GM19467 (cell line): ENCODE data around the gene C10orf95.
"Not testable (repeated sequence)": the region's sequence is repeated elsewhere in the genome, so short reads cannot be mapped to it uniquely, and the experiment has no call there.

ENCODE experiments used
- ATAC-seq: cut with Tn5 transposase; IDR thresholded peaks from one replicate; pipeline ENCODE4 v1.9.1; 2021; ENCODE audit warnings: mild to moderate bottlenecking, moderate library complexity; ENCODE audit not compliant: unreplicated experiment

Gene C10orf95

DNA sequence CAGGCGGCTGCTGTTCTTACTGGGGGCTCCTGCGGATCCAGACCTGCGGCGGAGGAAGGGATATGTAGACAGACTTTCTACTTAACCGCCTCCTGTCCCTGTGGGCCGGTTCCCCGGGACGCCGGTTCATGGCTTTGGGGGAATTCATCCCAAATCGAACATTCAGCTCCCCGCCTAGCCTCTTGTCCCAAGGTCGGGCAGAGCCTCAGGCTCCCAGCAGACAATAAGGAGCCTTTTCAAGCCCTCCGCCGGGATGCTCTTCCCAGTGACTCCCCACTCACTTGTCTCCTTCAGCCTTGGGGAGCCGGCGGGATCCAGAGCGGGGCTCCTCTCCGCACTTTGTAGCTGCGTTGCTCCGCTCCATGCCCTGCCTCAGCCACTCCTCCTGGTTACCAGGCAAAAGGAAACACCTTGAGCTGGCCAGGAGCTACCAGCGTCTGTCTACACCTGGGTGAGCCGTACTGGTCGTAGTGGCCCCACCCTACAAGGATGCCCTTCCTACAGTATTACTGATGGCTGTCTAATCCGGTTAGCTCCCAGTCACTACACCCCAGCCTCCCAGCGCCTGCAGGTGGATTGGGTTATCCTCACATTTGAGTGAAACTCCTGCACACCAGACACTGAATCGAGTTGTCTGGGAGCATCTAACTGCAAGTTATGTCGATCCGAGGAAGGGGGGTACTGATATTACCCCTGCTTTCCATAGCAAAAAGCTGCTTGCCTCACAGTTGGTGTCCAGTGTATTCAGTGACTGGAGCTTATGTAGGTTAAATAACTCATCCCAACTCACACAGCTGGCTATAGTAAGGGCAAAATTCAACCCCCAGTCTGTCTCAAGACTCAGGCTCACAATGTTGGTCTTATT, at the start of gene C10orf95:
TSS of gene C10orf95 (minus strand) at position 439 of the 865 bp plus-strand sequence. CDS start 450 bp downstream, outside the sequence.
- no peak for ATAC-seq

DNA sequence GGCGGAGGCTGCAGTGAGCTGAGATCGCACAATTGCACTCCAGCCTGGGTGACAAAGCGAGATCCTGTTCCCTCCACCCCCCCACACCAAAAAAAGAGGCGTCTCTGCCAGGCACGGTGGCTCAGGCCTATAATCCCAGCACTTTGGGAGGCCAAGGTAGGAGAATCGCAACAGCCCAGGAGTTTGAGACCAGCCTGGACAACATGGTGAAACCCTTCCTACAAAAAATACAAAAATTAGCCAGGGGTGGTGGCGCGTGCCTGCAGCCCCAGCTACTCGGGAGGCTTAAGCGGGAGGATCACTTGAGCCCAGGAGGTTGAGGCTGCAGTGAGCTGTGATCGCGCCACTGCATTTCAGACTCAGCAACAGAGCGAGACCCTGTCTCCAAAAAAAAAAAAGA, 49.3 kb upstream of the C10orf95 start:
- not testable (repeated sequence) for ATAC-seq

DNA sequence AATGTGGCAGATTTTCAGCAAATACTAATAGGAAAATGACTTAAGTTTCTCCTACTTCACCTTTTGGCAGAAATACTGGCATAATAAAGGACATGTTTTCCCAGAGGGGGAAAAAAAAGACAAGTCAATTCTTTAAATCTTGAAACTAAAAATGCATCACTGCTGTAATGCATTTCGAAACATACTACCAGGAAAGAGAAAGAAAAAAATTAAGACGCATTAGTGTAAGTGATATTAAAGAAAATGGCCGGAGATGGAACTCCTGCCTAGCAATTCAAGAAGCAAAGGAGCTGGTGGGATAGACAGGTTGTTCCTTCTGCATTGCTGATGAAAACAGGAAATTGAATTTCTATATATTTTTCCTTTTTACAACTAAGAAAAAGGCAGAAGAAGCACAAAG, 48.0 kb upstream of the C10orf95 start:
- no peak for ATAC-seq

- no peak for ATAC-seq
Measured at GRCh38 chr10:102497545-102497944, 46.2 kb upstream of the C10orf95 start.

DNA sequence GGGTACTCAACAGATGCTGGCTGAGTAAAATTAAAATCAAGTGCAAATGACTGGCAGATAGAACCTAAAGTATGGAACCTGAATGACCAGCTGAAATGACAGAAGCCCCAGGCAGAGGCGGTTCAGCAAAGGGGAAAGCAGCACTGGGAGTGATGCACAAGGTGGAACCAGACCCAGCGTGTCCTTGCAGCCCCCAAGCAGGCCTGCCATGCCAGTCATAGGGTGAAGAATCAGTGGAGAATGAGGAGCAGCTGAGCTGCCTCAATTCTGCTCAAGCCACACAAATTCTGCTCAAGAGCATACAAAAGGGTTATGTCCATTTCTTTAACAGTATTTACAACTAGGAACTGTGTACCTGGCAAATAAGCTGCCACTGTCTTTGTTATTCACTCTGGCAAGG, 42.4 kb upstream of the C10orf95 start:
- no peak for ATAC-seq

DNA sequence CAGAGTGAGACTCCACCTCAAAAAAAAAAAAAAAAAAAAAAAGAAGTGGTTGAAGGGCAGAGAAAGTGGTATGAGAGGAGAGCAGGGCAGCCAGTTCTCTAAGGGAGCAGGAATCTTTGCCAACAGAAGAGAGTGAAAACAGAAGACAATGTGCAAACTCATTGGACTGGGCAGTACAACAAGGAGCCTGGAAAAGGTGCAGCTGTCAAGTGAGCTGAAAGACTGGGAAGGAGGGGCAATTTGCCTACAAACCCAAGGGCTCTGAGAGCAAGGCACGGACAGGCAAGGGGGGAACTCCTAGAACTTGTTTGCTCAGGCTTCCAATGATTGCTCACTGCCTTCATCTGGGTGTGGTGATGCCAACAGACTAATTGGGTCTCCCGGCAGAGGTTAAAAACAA, 41.6 kb upstream of the C10orf95 start:
- no peak for ATAC-seq

- no peak for ATAC-seq
Measured at GRCh38 chr10:102492344-102492939, 41.1 kb upstream of the C10orf95 start.

- ATAC-seq, result no peak
Measured at GRCh38 chr10:102491136-102491535, 39.8 kb upstream of the C10orf95 start.

GRCh38 chr10:102485093-102485784, 33.9 kb upstream of the C10orf95 start:
- ATAC-seq, result no peak

DNA sequence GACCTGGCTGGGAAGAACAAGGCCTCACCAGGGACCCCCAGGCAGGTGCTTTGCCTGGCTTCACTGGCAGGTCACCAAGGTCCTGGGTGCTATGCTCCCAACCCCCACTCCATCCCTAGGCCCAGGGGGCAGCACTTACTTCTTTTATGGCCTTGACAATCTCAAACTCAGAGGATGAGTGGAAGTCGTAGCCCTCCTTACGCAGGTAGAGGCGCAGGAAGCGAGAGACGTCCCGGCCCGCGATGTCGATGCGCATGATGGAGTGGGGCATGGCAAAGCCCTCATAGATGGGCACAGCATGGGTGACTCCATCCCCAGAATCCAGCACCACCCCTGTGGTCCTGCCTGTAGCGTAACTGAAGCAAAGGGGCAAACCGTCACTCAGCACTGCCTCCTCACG, 32.7 kb upstream of the C10orf95 start:
- ATAC-seq, result no peak

GRCh38 chr10:102480396-102480795, 29.1 kb upstream of the C10orf95 start:
- no peak for ATAC-seq

DNA sequence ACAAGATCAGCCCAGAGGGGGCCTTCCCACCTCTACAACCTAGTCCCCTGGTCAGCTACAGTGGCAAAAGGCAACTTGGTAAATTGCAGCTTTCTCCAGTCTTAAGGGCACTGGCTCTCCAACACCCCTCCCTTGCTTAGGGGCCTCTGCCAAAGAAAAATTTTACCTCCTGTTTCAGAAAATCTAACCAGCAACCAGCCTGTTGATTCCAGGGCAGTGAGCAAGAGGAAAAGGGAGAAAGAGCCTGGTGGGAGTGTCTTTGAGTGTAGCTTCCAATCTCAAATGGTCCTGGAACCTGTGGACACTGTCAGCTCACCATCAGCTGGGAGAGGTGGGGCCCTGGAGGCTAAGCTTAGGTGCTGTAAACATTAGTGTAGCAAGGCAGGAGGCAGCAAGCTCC, 28.3 kb upstream of the C10orf95 start:
- no peak for ATAC-seq

GRCh38 chr10:102476466-102477141, 25.3 kb upstream of the C10orf95 start:
- ATAC-seq, result no peak

DNA sequence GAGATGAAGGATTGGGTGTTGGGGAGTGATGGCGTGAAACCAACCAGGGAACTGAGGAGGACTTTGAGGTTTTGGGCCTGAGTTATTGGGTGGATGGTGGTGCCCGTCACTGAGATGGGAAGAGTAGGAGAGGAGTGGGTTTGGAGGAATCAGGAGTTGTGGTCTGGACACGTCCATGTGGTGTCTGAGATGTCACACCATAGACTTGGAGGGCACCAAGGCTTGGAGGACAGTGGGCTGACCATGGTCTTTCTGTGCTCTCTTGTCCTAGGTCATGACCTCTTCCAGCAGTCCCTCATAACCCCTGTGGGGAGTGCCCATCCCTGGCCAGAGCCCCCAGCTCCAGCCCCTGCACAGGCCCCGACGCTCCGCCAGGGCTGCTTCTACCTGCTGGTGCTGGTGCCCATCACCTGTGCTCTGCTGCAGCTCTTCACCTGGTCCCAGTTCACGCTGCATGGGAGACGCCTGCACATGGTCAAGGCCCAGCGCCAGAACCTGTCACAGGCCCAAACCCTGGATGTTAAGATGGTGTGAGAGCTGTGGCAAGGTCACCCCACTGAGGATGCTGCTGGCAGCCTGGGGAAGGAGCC, 24.2 kb upstream of the C10orf95 start:
- no peak for ATAC-seq

DNA sequence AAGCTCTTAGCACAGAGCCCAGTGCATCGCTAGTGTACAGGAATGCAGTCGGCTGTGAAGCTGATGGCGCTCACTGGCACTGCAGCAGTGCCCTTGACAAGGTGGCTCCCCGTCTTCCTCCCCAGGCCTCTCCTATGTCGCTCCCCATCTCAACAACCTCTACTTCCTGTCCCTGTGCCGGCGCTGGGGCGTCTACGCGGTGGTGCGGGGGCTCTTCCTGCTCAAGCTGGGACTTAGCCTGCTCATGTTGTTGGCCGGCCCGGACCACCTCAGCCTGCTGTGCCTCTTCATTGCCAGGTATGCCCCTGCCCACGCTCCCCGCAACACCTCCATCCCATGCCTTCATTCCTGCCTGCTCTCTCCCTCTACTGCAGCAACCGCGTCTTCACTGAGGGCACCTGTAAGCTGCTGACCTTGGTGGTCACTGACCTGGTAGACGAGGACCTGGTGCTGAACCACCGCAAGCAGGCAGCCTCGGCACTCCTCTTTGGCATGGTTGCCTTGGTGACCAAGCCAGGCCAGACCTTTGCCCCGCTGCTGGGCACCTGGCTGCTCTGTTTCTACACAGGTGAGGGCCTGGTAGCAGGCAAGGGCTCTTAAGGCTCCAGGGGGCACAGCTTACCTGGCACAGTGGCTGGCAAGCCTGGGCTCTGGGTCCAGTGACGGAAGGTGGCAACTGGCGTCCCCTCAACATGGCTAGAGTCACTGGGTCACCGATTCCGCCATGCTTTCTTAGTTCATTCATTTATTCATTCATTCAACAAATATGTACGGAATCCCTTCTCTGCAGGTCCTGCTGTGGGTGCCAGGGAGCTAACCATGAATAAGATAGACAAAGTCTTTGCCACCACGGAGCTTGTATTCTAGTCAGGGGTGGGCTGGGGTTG, 22.3 kb upstream of the C10orf95 start:
- no peak for ATAC-seq

DNA sequence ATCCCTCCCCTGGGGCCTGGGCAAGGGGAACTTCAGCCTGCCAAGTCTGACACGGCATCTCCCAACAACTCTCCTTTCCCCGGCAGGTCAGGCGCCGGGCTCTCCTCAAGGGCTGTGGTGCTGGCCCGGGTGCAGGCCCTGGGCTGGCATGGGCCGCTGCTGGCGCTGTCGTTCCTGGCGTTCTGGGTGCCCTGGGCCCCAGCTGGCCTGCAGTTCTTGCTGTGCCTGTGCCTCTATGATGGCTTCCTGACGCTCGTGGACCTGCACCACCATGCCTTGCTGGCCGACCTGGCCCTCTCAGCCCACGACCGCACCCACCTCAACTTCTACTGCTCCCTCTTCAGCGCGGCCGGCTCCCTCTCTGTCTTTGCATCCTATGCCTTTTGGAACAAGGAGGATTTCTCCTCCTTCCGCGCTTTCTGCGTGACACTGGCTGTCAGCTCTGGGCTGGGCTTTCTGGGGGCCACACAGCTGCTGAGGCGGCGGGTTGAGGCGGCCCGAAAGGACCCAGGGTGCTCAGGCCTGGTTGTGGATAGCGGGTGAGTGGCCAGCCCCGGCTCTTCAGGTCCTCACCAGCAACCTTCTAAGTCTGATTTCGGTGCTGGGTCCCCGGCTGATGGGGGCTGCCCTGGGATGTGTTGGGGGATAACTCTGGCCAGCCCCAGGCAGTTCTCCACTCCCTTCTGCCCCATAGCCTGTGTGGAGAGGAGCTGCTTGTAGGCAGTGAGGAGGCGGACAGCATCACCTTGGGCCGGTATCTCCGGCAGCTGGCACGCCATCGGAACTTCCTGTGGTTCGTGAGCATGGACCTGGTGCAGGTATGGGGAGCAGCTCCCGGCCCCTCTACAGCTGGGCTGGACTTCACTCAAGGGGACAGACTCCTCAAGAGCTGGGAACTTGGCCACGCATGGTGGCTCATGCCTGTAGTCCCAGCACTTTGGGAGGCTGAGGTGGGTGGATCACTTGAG, 19.5 kb upstream of the C10orf95 start:
- no peak for ATAC-seq

GRCh38 chr10:102468683-102469082, 17.3 kb upstream of the C10orf95 start:
- ATAC-seq, result no peak

- ATAC-seq, result no peak
Measured at GRCh38 chr10:102467971-102468438, 16.7 kb upstream of the C10orf95 start.

GRCh38 chr10:102467318-102467717, 16.0 kb upstream of the C10orf95 start:
- ATAC-seq, result no peak
